Loucy (cell line): ENCODE data around the gene SIX4.

ENCODE experiments used
- EZH2phosphoT487 ChIP-seq: fragments of 200-600 bp; IDR thresholded peaks from 2 replicates; pipeline ENCODE4 v1.6.1; 2018; ENCODE audit warnings: antibody characterized with exemption, mild to moderate bottlenecking, moderate library complexity, borderline replicate concordance
- TF ChIP-seq, protein P1 (sequence below): fragments of 200-600 bp; sonication (generic); conservative IDR thresholded peaks from 2 replicates; pipeline ENCODE4 v1.5.1; 2014; ENCODE audit warnings: mild to moderate bottlenecking, antibody characterized with exemption, low read length

GRCh38 chr14:60680511-60680910 lies 43.6 kb downstream of the SIX4 start:
- TF ChIP-seq EZH2phosphoT487, result no peak
- TF ChIP-seq, protein P1, sequence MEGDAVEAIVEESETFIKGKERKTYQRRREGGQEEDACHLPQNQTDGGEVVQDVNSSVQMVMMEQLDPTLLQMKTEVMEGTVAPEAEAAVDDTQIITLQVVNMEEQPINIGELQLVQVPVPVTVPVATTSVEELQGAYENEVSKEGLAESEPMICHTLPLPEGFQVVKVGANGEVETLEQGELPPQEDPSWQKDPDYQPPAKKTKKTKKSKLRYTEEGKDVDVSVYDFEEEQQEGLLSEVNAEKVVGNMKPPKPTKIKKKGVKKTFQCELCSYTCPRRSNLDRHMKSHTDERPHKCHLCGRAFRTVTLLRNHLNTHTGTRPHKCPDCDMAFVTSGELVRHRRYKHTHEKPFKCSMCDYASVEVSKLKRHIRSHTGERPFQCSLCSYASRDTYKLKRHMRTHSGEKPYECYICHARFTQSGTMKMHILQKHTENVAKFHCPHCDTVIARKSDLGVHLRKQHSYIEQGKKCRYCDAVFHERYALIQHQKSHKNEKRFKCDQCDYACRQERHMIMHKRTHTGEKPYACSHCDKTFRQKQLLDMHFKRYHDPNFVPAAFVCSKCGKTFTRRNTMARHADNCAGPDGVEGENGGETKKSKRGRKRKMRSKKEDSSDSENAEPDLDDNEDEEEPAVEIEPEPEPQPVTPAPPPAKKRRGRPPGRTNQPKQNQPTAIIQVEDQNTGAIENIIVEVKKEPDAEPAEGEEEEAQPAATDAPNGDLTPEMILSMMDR, result no peak
